Endodermal cell (in vitro differentiated cells): ENCODE results near the gene FBXO41. TPM values are rescaled to one million over a fixed set of nuclear protein-coding genes. Genes with fewer than 3 reads are reported as not detected.

Source experiments
- DNase-seq: peaks from one replicate; pipeline ENCODE4 v3.0.0-alpha.2; 2017
- H3K27ac ChIP-seq: 2 replicates; pipeline ENCODE4 v1.5.1; 2013; ENCODE audit warnings: mild to moderate bottlenecking, low read depth, low read length, moderate library complexity
- H3K27me3 ChIP-seq: 2 replicates; pipeline ENCODE4 v1.6.1; 2013; ENCODE audit warnings: mild to moderate bottlenecking, low read length, moderate library complexity; ENCODE audit not compliant: insufficient read depth, control insufficient read depth, poor library complexity, severe bottlenecking
- H3K36me3 ChIP-seq: 2 replicates; pipeline ENCODE4 v1.7.0; 2013; ENCODE audit warnings: mild to moderate bottlenecking, low read length, moderate library complexity; ENCODE audit not compliant: control insufficient read depth, insufficient read depth
- H3K4me1 ChIP-seq: one replicate; pipeline ENCODE4 v1.7.0; 2013; ENCODE audit warnings: low read length; ENCODE audit not compliant: control insufficient read depth, insufficient read depth
- H3K4me3 ChIP-seq: 2 replicates; pipeline ENCODE4 v1.5.1; 2013; ENCODE audit warnings: mild to moderate bottlenecking, low read length, moderate library complexity
- H3K9ac ChIP-seq: 2 replicates; pipeline ENCODE4 v1.6.1; 2013; ENCODE audit warnings: mild to moderate bottlenecking, low read length, moderate library complexity; ENCODE audit not compliant: poor library complexity, severe bottlenecking; ENCODE audit errors: extremely low read depth
- H3K9me3 ChIP-seq: 2 replicates; pipeline ENCODE4 v1.6.1; 2013; ENCODE audit warnings: mild to moderate bottlenecking, low read length, moderate library complexity; ENCODE audit not compliant: control insufficient read depth
- H3K27ac Mint-ChIP-seq: 2 replicates; pipeline ENCODE4 v1.8.0; 2020; ENCODE audit warnings: mixed read lengths
- H3K27me3 Mint-ChIP-seq: 2 replicates; pipeline ENCODE4 v1.8.0; 2021; ENCODE audit warnings: mild to moderate bottlenecking, mixed read lengths; ENCODE audit not compliant: insufficient read depth
- H3K36me3 Mint-ChIP-seq: 2 replicates; pipeline ENCODE4 v1.8.0; 2020; ENCODE audit warnings: low read depth, mixed read lengths
- H3K4me1 Mint-ChIP-seq: 2 replicates; pipeline ENCODE4 v1.8.0; 2020; ENCODE audit warnings: mixed read lengths
- H3K4me3 Mint-ChIP-seq: 2 replicates; pipeline ENCODE4 v1.8.0; 2020; ENCODE audit warnings: mild to moderate bottlenecking, moderate library complexity, mixed read lengths
- H3K9me3 Mint-ChIP-seq: 2 replicates; pipeline ENCODE4 v1.8.0; 2020; ENCODE audit warnings: mild to moderate bottlenecking, mixed read lengths
- WGBS, 2 experiments: methylation state at CpG; one replicate each; pipeline versions ENCODE4 v1.1.5 to v1.1.7; 2013; ENCODE audit warnings: missing lambda C conversion rate in 2 of 2, mixed read lengths in 1 of 2; ENCODE audit not compliant: insufficient coverage in 1 of 2, insufficient read length in 1 of 2; 5-methylcytosine and 5-hydroxymethylcytosine counted together
- total RNA-seq, 2 donors: library from RNA; stranded (reverse); fragmentation: NEBNext Ultra II Directional in 1 of 2; extraction: Animal tissue kit (Norgen Biotek cat#: 25700) in 1 of 2; gene quantifications; 2 replicates in 1 of 2; 3 replicates in 1 of 2; pipeline ENCODE4 v1.2.1, GENCODE V29; 2021
- TF ChIP-seq, protein P1 (sequence below): fragments of 200-600 bp; sonication (generic); conservative IDR thresholded peaks from 2 replicates; pipeline ENCODE4 v1.5.0; 2021; ENCODE audit warnings: antibody characterized with exemption, mild to moderate bottlenecking

Gene FBXO41
- total RNA-seq, 2 donors from 2014 or later: 9.0 to 11.2 TPM

DNA sequence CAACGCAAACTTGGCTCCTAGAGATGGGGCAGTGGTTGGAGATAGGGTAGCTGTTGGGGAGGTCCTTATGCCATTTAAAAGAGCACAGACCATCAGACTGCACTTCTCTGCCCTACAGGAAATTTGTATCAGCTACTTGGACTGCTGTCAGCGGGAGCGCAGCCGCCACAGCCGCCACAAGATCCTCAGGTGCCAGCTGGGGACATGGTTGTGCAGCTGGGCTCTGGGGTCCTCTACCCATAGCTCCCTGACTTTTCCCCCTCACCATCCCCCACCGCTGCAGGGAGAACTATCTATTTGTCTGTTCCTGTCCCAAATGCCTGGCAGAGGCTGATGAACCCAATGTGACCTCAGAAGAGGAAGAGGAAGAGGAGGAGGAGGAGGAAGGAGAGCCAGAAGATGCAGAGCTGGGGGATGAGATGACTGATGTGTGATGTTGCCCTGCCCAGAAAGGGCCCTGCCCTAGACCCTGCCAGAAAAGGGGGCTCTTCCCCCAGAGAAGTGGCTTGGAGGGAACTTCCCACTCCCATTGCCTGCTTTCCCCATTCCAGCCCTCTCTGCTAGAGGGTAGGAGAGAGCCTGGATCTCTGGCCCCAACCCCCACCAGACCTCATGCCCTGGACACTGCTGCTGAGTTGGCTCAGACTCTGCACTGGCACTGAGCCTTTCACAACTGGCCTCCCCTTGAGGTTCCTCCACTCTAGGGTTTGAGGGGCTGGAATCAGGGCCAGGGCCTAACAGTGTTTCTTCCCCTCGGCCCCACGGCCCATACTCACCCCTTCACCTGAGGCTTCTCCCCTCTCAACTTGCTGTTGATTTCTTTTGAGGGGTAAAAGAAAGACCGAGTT lies 58.5 kb downstream of the FBXO41 start:
- no peaks in the 10 kb centered on the region for H3K9me3 ChIP-seq
- Mint-ChIP-seq H3K9me3 (no peaks in the 10 kb centered on the region), H3K27me3 (no peaks in the 10 kb centered on the region), H3K36me3 (peaks cover 21% of the 10 kb centered on the region), H3K4me3 (no peak overlapping the region), H3K27ac (no peak overlapping the region), H3K4me1 (no peaks in the 10 kb centered on the region)
- H3K4me1 ChIP-seq: no peaks in the 10 kb centered on the region
- WGBS, 2 experiments: 88 to 93% methylated on average over 5 to 9 of the region's 9 CpGs
- TF ChIP-seq, protein P1, sequence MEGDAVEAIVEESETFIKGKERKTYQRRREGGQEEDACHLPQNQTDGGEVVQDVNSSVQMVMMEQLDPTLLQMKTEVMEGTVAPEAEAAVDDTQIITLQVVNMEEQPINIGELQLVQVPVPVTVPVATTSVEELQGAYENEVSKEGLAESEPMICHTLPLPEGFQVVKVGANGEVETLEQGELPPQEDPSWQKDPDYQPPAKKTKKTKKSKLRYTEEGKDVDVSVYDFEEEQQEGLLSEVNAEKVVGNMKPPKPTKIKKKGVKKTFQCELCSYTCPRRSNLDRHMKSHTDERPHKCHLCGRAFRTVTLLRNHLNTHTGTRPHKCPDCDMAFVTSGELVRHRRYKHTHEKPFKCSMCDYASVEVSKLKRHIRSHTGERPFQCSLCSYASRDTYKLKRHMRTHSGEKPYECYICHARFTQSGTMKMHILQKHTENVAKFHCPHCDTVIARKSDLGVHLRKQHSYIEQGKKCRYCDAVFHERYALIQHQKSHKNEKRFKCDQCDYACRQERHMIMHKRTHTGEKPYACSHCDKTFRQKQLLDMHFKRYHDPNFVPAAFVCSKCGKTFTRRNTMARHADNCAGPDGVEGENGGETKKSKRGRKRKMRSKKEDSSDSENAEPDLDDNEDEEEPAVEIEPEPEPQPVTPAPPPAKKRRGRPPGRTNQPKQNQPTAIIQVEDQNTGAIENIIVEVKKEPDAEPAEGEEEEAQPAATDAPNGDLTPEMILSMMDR: no peak
- H3K36me3 ChIP-seq: peaks cover 20% of the 10 kb centered on the region
- no peak overlapping the region for H3K27ac ChIP-seq
- no peak overlapping the region for H3K4me3 ChIP-seq
- H3K9ac ChIP-seq: no peak overlapping the region
- H3K27me3 ChIP-seq: no peaks in the 10 kb centered on the region
- DNase-seq: no peak

DNA sequence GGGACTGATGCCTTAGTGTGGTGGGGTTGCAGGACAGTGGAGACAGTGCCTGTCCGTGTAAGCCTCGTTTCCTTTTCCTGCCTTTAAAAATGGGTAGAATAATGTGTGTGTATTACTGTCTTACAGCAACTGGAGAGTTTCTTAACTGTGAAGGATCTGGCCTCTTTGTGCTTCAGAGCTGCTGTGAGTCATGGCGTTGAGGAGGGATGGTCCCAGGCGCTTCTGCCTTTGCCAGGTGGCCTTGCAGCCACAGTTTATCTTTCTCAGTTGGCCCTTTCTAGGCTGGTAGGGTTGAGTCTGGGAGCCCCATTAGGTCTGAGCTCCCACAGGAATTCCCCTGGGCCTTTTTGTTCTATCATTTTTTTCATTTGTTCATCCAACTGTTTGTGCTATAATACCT lies 60.5 kb downstream of the FBXO41 start:
- Histone ChIP-seq H3K27ac (no peak overlapping the region), H3K4me3 (no peak overlapping the region), H3K4me1 (no peaks in the 10 kb centered on the region), H3K9me3 (no peaks in the 10 kb centered on the region), H3K36me3 (peaks cover 20% of the 10 kb centered on the region), H3K9ac (no peak overlapping the region), H3K27me3 (no peaks in the 10 kb centered on the region)
- Mint-ChIP-seq H3K4me1 (no peaks in the 10 kb centered on the region), H3K36me3 (peaks cover 24% of the 10 kb centered on the region), H3K27me3 (no peaks in the 10 kb centered on the region), H3K27ac (no peak overlapping the region), H3K9me3 (no peaks in the 10 kb centered on the region), H3K4me3 (no peak overlapping the region)
- TF ChIP-seq, protein P1: no peak
- DNase-seq: no peak
- WGBS, 2 experiments: 81 to 93% methylated on average over 4 of the region's 4 CpGs

DNA sequence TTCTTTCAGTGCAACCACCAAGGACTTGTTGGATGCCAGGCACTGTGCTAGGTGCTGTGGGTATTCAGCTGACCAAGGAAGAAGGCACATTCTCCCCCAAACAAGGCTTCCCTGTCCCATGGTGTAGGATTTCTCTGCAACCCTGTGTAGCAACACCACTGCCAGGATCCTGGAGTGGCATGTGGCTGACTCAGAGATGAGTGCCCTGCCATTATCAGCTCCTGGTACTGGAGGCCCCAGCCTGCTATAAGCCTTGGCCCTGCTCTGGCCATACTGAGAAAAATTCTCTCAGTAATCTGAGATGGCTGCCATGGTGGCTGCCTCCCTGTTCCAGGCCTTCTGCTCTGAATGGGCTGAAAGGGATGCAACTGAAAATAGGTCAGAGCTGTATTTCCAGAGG lies 66.0 kb downstream of the FBXO41 start:
- Histone ChIP-seq H3K4me3 (no peak overlapping the region), H3K36me3 (peaks cover 20% of the 10 kb centered on the region), H3K9ac (no peak overlapping the region), H3K4me1 (no peaks in the 10 kb centered on the region), H3K9me3 (no peaks in the 10 kb centered on the region), H3K27me3 (no peaks in the 10 kb centered on the region), H3K27ac (no peak overlapping the region)
- no peaks in the 10 kb centered on the region for H3K9me3 Mint-ChIP-seq
- H3K4me3 Mint-ChIP-seq: no peak overlapping the region
- no peak overlapping the region for H3K27ac Mint-ChIP-seq
- H3K36me3 Mint-ChIP-seq: peaks cover 19% of the 10 kb centered on the region
- H3K4me1 Mint-ChIP-seq: peaks cover 13% of the 10 kb centered on the region
- H3K27me3 Mint-ChIP-seq: no peaks in the 10 kb centered on the region
- DNase-seq: no peak
- TF ChIP-seq, protein P1: no peak
